ENCODE measurements around the gene VPS13C.

- TF ChIP-seq CTCF (IDR thresholded peaks at IDR 0.05; ENCODE audit: poor library complexity) = no peak
- TF ChIP-seq EZH2 (IDR thresholded peaks at IDR 0.05; ENCODE audit: borderline replicate concordance) = no peak
- no peak for TF ChIP-seq EZH2phosphoT487 (IDR thresholded peaks at IDR 0.05; ENCODE audit: low read depth, severe bottlenecking, unreplicated experiment)
Observed at GRCh38 chr15:62103431-62103830, 43.2 kb upstream of the VPS13C start.

Data from hepatocyte (in vitro differentiated cells).